AG09319 (cell line): ENCODE measurements around the gene PHF21B.

Experiments
- DNase-seq: peaks from one replicate; pipeline ENCODE4 v3.0.0-alpha.2; 2010; ENCODE audit warnings: low read depth; ENCODE audit errors: extremely low read depth
- CTCF ChIP-seq: IDR thresholded peaks from 2 replicates; pipeline ENCODE4 v1.5.1; 2011; ENCODE audit warnings: low read depth, mild to moderate bottlenecking, inconsistent platforms, low read length, moderate library complexity

Gene PHF21B

GRCh38 chr22:44981857-44982256 is 27.9 kb downstream of the PHF21B start:
- no peak for TF ChIP-seq CTCF

GRCh38 chr22:44979154-44979553 is 30.7 kb downstream of the PHF21B start:
- no peak for DNase-seq
- no peak for TF ChIP-seq CTCF

More at GRCh38 chr22:44981857-44982256, 27.9 kb downstream of the PHF21B start:
- DNase-seq: no peak

DNA sequence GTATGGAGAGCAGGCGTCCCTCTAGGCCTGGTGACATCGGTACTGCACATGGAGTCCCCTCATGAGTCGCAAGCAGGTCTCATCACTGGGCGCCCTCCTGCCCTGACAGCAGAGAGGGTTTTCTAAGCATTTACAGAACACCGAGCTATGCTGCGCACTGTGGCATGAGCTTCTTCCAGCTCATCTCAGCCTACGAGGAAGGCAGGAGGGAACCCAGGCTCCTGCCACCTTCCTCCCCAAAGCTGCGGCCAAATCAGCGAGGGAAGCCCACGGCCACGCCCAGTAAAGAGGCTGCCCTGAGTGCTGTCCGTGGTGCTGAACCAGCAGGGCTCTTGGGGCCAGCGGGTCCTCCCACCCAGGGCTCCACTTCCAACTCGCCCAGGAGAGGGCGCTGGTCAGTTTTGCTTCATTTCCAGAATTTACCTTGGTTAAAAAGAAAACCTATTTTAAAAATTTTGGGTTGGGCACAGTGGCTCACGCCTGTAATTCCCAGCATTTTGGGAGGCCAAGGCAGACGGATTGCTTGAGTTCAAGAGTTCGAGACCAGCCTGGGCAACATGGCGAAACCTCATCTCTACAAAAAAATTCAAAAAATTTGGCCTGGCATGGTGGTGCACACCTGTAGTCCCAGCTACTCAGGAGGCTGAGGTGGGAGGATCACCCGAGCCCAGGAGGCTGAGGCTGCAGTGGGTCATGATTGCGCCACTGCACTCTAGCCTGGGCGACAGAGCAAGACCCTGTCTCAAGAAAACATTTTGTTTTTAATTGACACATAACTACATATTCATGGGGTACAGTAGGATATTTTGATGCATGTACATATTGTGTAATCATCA is 34.2 kb downstream of the PHF21B start:
- TF ChIP-seq CTCF: peak; percentile 81
- DNase-seq: peak; percentile 31

DNA sequence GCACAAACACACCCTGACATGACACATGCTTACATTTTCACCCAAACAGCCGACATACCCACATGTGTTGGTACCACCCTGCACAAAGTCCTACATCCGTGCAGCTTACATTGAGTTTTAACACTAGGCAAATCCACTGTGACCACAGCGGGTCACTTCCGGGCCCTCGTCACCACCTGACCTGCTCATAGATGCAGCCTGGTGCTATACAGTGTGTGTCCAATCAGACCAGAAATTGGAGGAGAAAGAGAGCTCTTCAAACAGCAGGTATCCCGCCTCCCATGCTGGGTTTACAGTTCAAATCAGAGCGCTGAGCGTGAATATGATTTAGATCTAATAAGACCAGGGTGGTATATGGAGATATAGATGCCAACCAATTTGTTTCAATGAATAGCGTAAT is 35.4 kb downstream of the PHF21B start:
- DNase-seq: no peak
- no peak for TF ChIP-seq CTCF

DNA sequence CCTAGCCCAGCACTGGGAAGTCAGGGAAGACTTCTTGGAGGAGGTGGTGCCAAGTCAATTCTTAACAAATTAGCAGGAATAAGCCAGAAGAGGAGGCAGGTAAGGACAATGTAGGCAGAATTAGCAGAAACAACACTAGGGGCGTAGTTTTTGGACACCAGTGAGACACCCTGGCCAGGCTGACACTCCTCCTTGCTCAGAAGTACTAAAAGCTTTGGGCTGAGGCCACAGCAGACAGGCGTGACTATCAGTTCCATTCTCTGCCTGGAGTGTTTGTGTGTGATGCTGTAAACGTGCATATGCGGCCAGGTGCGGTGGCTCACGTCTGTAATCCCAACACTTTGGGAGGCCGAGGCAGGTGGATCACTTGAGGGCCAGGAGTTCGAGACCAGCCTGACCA is 36.0 kb downstream of the PHF21B start:
- DNase-seq: no peak
- TF ChIP-seq CTCF: no peak

DNA sequence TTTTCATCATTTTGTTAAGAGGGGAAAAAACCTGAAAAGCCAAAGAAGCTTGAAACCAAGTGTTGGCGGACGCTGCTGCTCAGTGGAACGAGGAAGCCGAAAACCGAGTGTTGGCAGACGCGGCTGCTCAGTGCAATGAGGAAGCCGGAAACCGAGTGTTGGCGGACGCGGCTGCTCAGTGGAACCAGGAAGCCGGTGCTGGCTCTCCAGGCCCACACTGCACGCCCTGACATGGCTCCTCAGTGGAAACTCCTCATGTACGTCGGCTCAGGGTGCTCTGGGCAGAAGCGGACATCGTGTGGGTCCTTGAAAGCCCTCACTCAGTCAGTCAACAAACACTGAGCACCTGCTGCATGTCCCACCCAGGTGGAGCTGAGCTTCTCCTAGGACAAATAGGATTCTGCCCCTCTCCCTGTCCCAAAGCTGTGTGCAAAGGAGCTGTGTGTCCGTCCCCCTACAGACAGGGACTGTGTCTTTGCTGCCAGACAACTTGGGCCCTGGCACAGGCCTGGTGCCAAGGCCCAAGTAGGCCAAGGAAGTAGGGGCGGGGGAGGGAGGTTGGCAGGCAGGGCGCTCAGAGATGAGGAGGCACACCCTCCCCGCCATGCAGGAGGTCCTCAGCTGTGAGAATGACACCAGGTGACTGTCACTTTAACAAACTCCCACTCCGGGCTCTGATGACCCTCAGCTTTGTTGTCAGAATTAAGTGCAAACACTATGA is 37.3 kb downstream of the PHF21B start:
- no peak for DNase-seq
- no peak for TF ChIP-seq CTCF

DNA sequence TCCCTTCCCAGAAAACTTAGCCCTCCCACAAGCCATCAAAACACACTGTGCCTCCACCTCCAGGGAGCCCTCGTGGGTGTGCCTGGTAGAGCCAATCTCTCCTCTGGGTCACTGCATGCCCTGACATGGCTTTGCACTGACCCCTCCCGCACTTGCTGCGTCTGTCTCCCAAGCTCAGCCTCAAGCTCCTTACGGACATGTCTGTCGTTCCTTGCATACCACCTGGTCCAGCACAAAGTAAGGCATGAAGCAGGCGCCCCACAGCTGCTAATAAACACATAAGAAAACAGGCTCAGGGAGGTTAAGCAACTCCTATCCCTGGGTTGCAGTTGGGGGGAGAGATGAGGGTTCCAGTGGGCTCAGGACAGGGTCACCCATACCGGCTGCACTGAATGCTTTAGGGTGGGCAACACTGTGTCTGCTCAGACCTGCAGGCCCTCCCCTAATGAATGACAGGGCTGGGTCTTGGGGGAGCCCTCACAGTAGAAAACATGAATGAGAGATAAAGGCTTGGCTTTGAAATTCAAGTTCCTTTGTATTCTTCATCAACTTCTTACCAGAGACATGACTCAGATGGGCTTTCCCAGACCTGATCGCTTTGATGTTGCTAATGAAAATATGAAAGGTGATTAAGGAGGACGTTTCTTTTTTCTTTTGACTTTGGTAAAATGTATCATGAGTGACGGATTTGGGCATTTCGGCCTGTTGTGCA is 38.0 kb downstream of the PHF21B start:
- TF ChIP-seq CTCF: no peak

More for the DNA sequence above, 38.0 kb downstream of the PHF21B start:
- DNase-seq: no peak
